ENCODE measurements around the gene CANT1. TPM values are rescaled to one million over a fixed set of nuclear protein-coding genes. Genes with fewer than 3 reads are reported as not detected.

CANT1 gene
- total and polyA plus RNA-seq, 4 donors = 6.2 to 20.0 (median 16.4) TPM

- WGBS = 52% methylated on average over 12 of the region's 12 CpGs
- no peaks in the 10 kb centered on the region for H3K27me3 ChIP-seq (ENCODE audit: control insufficient read depth in 4 of 4, insufficient read depth in 4 of 4, low read length in 3 of 4)
- H3K9me3 ChIP-seq (ENCODE audit: control insufficient read depth in 4 of 4, low read length in 3 of 4) = peaks cover 0 to 9% (median 4%) of the 10 kb centered on the region in 4 donors
- no peak for TF ChIP-seq MAX (IDR thresholded peaks at IDR 0.05)
- no peaks in the 10 kb centered on the region for H3K36me3 ChIP-seq (ENCODE audit: control insufficient read depth in 4 of 4, insufficient read depth in 3 of 4, low read depth in 1 of 4, low read length in 3 of 4)
- H3K4me3 ChIP-seq (ENCODE audit: low read depth in 1 of 3, low read length in 3 of 3) = no peak overlapping the region
- DNase-seq (ENCODE audit: low spot score) = no peak
- H3K4me1 ChIP-seq (ENCODE audit: control insufficient read depth in 4 of 4, insufficient read depth in 4 of 4, low read length in 3 of 4) = peaks cover 0 to 2% (median 0%) of the 10 kb centered on the region in 4 donors
- no peak overlapping the region for H3K9ac ChIP-seq (ENCODE audit: low read depth in 1 of 2, low read length in 2 of 2)
- no peak overlapping the region for H3K27ac ChIP-seq (ENCODE audit: low read depth in 1 of 2, low read length in 2 of 2)
Observed at GRCh38 chr17:78951967-78952551, 57.5 kb downstream of the CANT1 start.

GRCh38 chr17:78950870-78951269 is 58.7 kb downstream of the CANT1 start:
- H3K36me3 ChIP-seq (ENCODE audit: control insufficient read depth in 4 of 4, insufficient read depth in 3 of 4, low read depth in 1 of 4, low read length in 3 of 4) = no peaks in the 10 kb centered on the region
- peaks cover 0 to 2% (median 0%) of the 10 kb centered on the region in 4 donors for H3K27me3 ChIP-seq (ENCODE audit: control insufficient read depth in 4 of 4, insufficient read depth in 4 of 4, low read length in 3 of 4)
- H3K9me3 ChIP-seq (ENCODE audit: control insufficient read depth in 4 of 4, low read length in 3 of 4) = peaks cover 0 to 9% (median 4%) of the 10 kb centered on the region in 4 donors
- H3K4me1 ChIP-seq (ENCODE audit: control insufficient read depth in 4 of 4, insufficient read depth in 4 of 4, low read length in 3 of 4) = peaks cover 0 to 2% (median 0%) of the 10 kb centered on the region in 4 donors
- H3K4me3 ChIP-seq (ENCODE audit: low read depth in 1 of 3, low read length in 3 of 3) = no peak overlapping the region
- H3K27ac ChIP-seq (ENCODE audit: low read depth in 1 of 2, low read length in 2 of 2) = no peak overlapping the region
- no peak overlapping the region for H3K9ac ChIP-seq (ENCODE audit: low read depth in 1 of 2, low read length in 2 of 2)
- no peak for TF ChIP-seq YY1 (IDR thresholded peaks at IDR 0.05)
- TF ChIP-seq SP1 (IDR thresholded peaks at IDR 0.05) = no peak
- no peak for TF ChIP-seq NR2F2 (IDR thresholded peaks at IDR 0.05)
- TF ChIP-seq CTCF (IDR thresholded peaks at IDR 0.05; ENCODE audit: low read depth, low read length, missing input control) = no peak
- no peak for DNase-seq (ENCODE audit: low spot score)
- WGBS = 84% methylated on average over 2 of the region's 2 CpGs

- whole genome bisulfite sequencing = 66% methylated on average over 18 of the region's 18 CpGs
Observed at GRCh38 chr17:78947235-78948149, 62.1 kb downstream of the CANT1 start.

More at GRCh38 chr17:78947235-78948149, 62.1 kb downstream of the CANT1 start:
- Histone ChIP-seq H3K36me3 (ENCODE audit: control insufficient read depth in 4 of 4, insufficient read depth in 3 of 4, low read depth in 1 of 4, low read length in 3 of 4) (no peaks in the 10 kb centered on the region), H3K4me1 (ENCODE audit: control insufficient read depth in 4 of 4, insufficient read depth in 4 of 4, low read length in 3 of 4) (peaks cover 0 to 2% (median 0%) of the 10 kb centered on the region in 4 donors), H3K27ac (ENCODE audit: low read depth in 1 of 2, low read length in 2 of 2) (peak overlapping the region in 1 of 2 donors; percentile 70), H3K9ac (ENCODE audit: low read depth in 1 of 2, low read length in 2 of 2) (no peak overlapping the region), H3K4me3 (ENCODE audit: low read depth in 1 of 3, low read length in 3 of 3) (no peak overlapping the region), H3K9me3 (ENCODE audit: control insufficient read depth in 4 of 4, low read length in 3 of 4) (peaks cover 0 to 9% (median 4%) of the 10 kb centered on the region in 4 donors), H3K27me3 (ENCODE audit: control insufficient read depth in 4 of 4, insufficient read depth in 4 of 4, low read length in 3 of 4) (peaks cover 0 to 2% (median 0%) of the 10 kb centered on the region in 4 donors)
- DNase-seq (ENCODE audit: low spot score) = no peak
- TF ChIP-seq GABPA (IDR thresholded peaks at IDR 0.05 in 1 of 2, conservative IDR thresholded peaks at IDR 0.05 in 1 of 2) (no peak), CTCF (IDR thresholded peaks at IDR 0.05; ENCODE audit: low read depth, low read length, missing input control) (no peak), YY1 (IDR thresholded peaks at IDR 0.05) (peak; percentile 16), MAX (IDR thresholded peaks at IDR 0.05) (no peak), TAF1 (conservative IDR thresholded peaks at IDR 0.05) (no peak), HNF4A (conservative IDR thresholded peaks at IDR 0.05) (no peak), NR2F2 (IDR thresholded peaks at IDR 0.05) (peak; percentile 12), RXRA (IDR thresholded peaks at IDR 0.05) (peak in 1 of 2 donors; percentile 27), REST (IDR thresholded peaks at IDR 0.05) (no peak), SP1 (IDR thresholded peaks at IDR 0.05) (no peak)

Measured in liver (tissue), 9 donors.